Endothelial cell of umbilical vein (primary cell): ENCODE data around the gene TECRL. TPM values are rescaled to one million over a fixed set of nuclear protein-coding genes. Genes with fewer than 3 reads are reported as not detected.

Experiments used
- BruUV-seq: library from RNA; stranded (reverse); fragments of 400-500 nt; replicated peaks from 2 replicates; lab custom pipeline; 2021; lab: Mats Ljungman, UMichigan
- CTCF ChIA-PET: fragments of 300-600, 350-600 bp; sonication (Branson Sonifier 250); formaldehyde crosslinking; loops from one replicate; lab custom pipeline; 2021; ENCODE audit warnings: antibody characterized with exemption, inconsistent platforms; lab: Charles Lee
- POLR2A ChIA-PET: fragments of 300-600, 350-600 bp; sonication (Branson Sonifier 250); formaldehyde crosslinking; loops from one replicate; lab custom pipeline; 2021; ENCODE audit warnings: antibody characterized with exemption, inconsistent platforms; lab: Charles Lee
- DNase-seq: peaks from one replicate; pipeline ENCODE4 v3.0.0-alpha.2; 2011; ENCODE audit warnings: low read depth, low spot score
- FAIRE-seq: peaks from 2 replicates; lab custom pipeline; 2011; peaks lifted over from hg19 to GRCh38; lab: Jason Lieb, UNC
- H2AFZ ChIP-seq: 2 replicates; pipeline ENCODE4 v1.6.0; 2012; ENCODE audit warnings: low read depth, low read length, control low read depth, inconsistent platforms
- H3K27ac ChIP-seq: 2 replicates; pipeline ENCODE4 v1.5.1; 2011; ENCODE audit warnings: low read depth, mild to moderate bottlenecking, control low read depth, low read length, moderate library complexity; ENCODE audit not compliant: insufficient read depth
- H3K27me3 ChIP-seq, 2 experiments: 2 replicates each; pipeline versions ENCODE4 v1.6.0 to v1.6.1; 2011; ENCODE audit warnings: low read length in 2 of 2, mixed read lengths in 1 of 2; ENCODE audit not compliant: control insufficient read depth in 2 of 2, insufficient read depth in 2 of 2
- H3K36me3 ChIP-seq, 2 experiments: 2 replicates in 1 of 2; 3 replicates in 1 of 2; pipeline ENCODE4 v1.5.1; 2011; ENCODE audit warnings: low read length in 2 of 2, mild to moderate bottlenecking in 1 of 2, moderate library complexity in 1 of 2; ENCODE audit not compliant: control insufficient read depth in 2 of 2, insufficient read depth in 2 of 2; ENCODE audit errors: extremely low read depth in 1 of 2
- H3K4me1 ChIP-seq: 3 replicates; pipeline ENCODE4 v1.5.1; 2011; ENCODE audit warnings: mild to moderate bottlenecking, low read length; ENCODE audit not compliant: control insufficient read depth, insufficient read depth; ENCODE audit errors: extremely low read depth
- H3K4me2 ChIP-seq: 2 replicates; pipeline ENCODE4 v1.6.1; 2011; ENCODE audit warnings: low read length, control low read depth, mixed read lengths; ENCODE audit not compliant: insufficient read depth
- H3K4me3 ChIP-seq, 3 experiments: fragments of 200-600 bp in 1 of 3; sonication (generic), shearing (Covaris generic) in 1 of 3; replicated peaks in 1 of 3; 2 replicates each; pipeline ENCODE4 v1.5.1; 2011 to 2016; ENCODE audit warnings: control low read depth in 3 of 3, low read length in 3 of 3, mild to moderate bottlenecking in 2 of 3, inconsistent platforms in 1 of 3, low read depth in 1 of 3, moderate library complexity in 1 of 3; ENCODE audit not compliant: insufficient read depth in 1 of 3
- H3K79me2 ChIP-seq: 2 replicates; pipeline ENCODE4 v1.6.0; 2012; ENCODE audit warnings: low read length, inconsistent platforms; ENCODE audit not compliant: control insufficient read depth, insufficient read depth
- H3K9ac ChIP-seq: replicated peaks from 2 replicates; pipeline ENCODE3; 2011; ENCODE audit warnings: low read length, control low read depth; ENCODE audit not compliant: insufficient read depth; ENCODE audit errors: extremely low read depth
- H3K9me1 ChIP-seq: replicated peaks from 3 replicates; pipeline ENCODE4 v1.6.0; 2011; ENCODE audit warnings: mild to moderate bottlenecking, low read length; ENCODE audit not compliant: control insufficient read depth, insufficient read depth; ENCODE audit errors: extremely low read depth
- H3K9me3 ChIP-seq: replicated peaks from 2 replicates; pipeline ENCODE4 v1.5.1; 2012; ENCODE audit warnings: low read length, inconsistent platforms; ENCODE audit not compliant: control insufficient read depth, insufficient read depth
- H4K20me1 ChIP-seq: replicated peaks from 2 replicates; pipeline ENCODE3; 2011; ENCODE audit warnings: mild to moderate bottlenecking, low read length; ENCODE audit not compliant: control insufficient read depth, insufficient read depth; ENCODE audit errors: extremely low read depth
- CTCF ChIP-seq, 2 donors: IDR thresholded peaks; 1 replicate in 1 of 2; 2 replicates in 1 of 2; pipeline ENCODE4 v1.5.1; 2011; ENCODE audit warnings: low read length in 2 of 2, mild to moderate bottlenecking in 2 of 2, moderate library complexity in 2 of 2, control low read depth in 1 of 2, inconsistent platforms in 1 of 2, low read depth in 1 of 2; ENCODE audit not compliant: insufficient read depth in 1 of 2; ENCODE audit errors: extremely low read depth in 1 of 2
- EZH2 ChIP-seq: IDR thresholded peaks from 2 replicates; pipeline ENCODE4 v1.6.1; 2012; ENCODE audit warnings: borderline replicate concordance, low read depth, mild to moderate bottlenecking, moderate library complexity, low read length, inconsistent platforms; ENCODE audit not compliant: severe bottlenecking
- FOS ChIP-seq: IDR thresholded peaks from 2 replicates; pipeline ENCODE4 v1.6.1; 2011; ENCODE audit warnings: mild to moderate bottlenecking, low read length, moderate library complexity, borderline replicate concordance; ENCODE audit not compliant: insufficient read depth
- GATA2 ChIP-seq: IDR thresholded peaks from 2 replicates; pipeline ENCODE4 v1.7.0; 2011; ENCODE audit warnings: low read depth, mild to moderate bottlenecking, moderate library complexity, mixed read lengths, low read length; ENCODE audit not compliant: insufficient read length, insufficient read depth
- JUN ChIP-seq: IDR thresholded peaks from 2 replicates; pipeline ENCODE4 v1.6.1; 2011; ENCODE audit warnings: borderline replicate concordance, low read depth; ENCODE audit not compliant: insufficient read length, insufficient read depth
- MYC ChIP-seq: IDR thresholded peaks from one replicate; pipeline ENCODE4 v1.6.1; 2011; ENCODE audit warnings: mild to moderate bottlenecking, low read depth, low read length
- POLR2A ChIP-seq: IDR thresholded peaks from 2 replicates; pipeline ENCODE4 v1.6.1; 2012; ENCODE audit warnings: low read depth, mild to moderate bottlenecking, control low read depth, low read length
- POLR2AphosphoS5 ChIP-seq: IDR thresholded peaks from 2 replicates; pipeline ENCODE4 v1.6.1; 2012; ENCODE audit warnings: low read depth, mild to moderate bottlenecking, control low read depth, low read length, moderate library complexity; ENCODE audit not compliant: insufficient read depth
- dilution Hi-C: fragments of 300-500 bp; cut with MboI; formaldehyde crosslinking; loops from one replicate; pipeline ENCODE4 v1.15.0; 2019; ENCODE audit warnings: low sequenced_read_pairs; ENCODE audit not compliant: extremely low pct_ligation_motif_present
- intact Hi-C: fragments of 100-400 bp; cut with micrococcal nuclease; formaldehyde crosslinking; loops from one replicate; pipeline ENCODE4 v1.10.0; 2022
- polyA plus RNA-seq, 4 experiments: library from polyadenylated mRNA; depleted of rRNA in 3 of 4; stranded (reverse) in 3 of 4; unstranded in 1 of 4; fragments of >200 nt; gene quantifications; 2 replicates each; pipeline versions ENCODE4 v1.2.1 to v1.2.3, GENCODE V29; 2011 to 2012; ENCODE audit warnings: missing spikeins in 1 of 4
- total RNA-seq: library from RNA; stranded (reverse); gene quantifications from 2 replicates; pipeline ENCODE4 v1.2.3, GENCODE V29; 2021
- TF ChIP-seq, protein P1 (sequence below): IDR thresholded peaks from 2 replicates; pipeline ENCODE4 v1.6.1; 2011; ENCODE audit not compliant: insufficient read depth, insufficient read length

Gene TECRL
- total and polyA plus RNA-seq, 2 donors (not counting 3 experiments of a cell fraction or from before 2014, with no cell fraction given) = not detected

GRCh38 chr4:64327237-64327636 lies 82.0 kb downstream of the TECRL start:
- Histone ChIP-seq H3K27ac (no peak overlapping the region), H3K4me1 (no peaks in the 10 kb centered on the region), H3K9ac (no peak overlapping the region), H2AFZ (no peak overlapping the region), H4K20me1 (no peaks in the 10 kb centered on the region), H3K4me2 (no peak overlapping the region), H3K4me3 (no peak overlapping the region), H3K36me3 (no peaks in the 10 kb centered on the region), H3K9me3 (no peaks in the 10 kb centered on the region), H3K27me3 (no peaks in the 10 kb centered on the region), H3K9me1 (no peaks in the 10 kb centered on the region), H3K79me2 (no peaks in the 10 kb centered on the region)
- no TSS peak for BruUV-seq
- DNase-seq (no peak), FAIRE-seq (no peak)
- POLR2A ChIA-PET = no interaction called here
- intact Hi-C loops (no loop called here), dilution Hi-C loops (no loop called here)
- no peak for TF ChIP-seq POLR2AphosphoS5
- no peak for TF ChIP-seq JUN
- no peak for TF ChIP-seq CTCF (IDR thresholded peaks at IDR 0.05; ENCODE audit: extremely low read depth in 1 of 2, insufficient read depth in 1 of 2, low read depth in 1 of 2, low read length in 2 of 2)
- no peak for TF ChIP-seq GATA2
- TF ChIP-seq FOS = no peak
- TF ChIP-seq, protein P1, sequence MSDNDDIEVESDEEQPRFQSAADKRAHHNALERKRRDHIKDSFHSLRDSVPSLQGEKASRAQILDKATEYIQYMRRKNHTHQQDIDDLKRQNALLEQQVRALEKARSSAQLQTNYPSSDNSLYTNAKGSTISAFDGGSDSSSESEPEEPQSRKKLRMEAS = no peak
- TF ChIP-seq EZH2 = no peak
- no peak for TF ChIP-seq MYC
- TF ChIP-seq POLR2A = no peak
- CTCF ChIA-PET = no interaction called here
